Panc1 (cell line): ENCODE results near the gene RAD50. TPM values are rescaled to one million over a fixed set of nuclear protein-coding genes. Genes with fewer than 3 reads are reported as not detected.

Experiments
- total RNA-seq: library from RNA; stranded (reverse); gene quantifications from one replicate; pipeline ENCODE4 v1.2.1, GENCODE V29; 2021; ENCODE audit not compliant: unreplicated experiment

Gene RAD50
- total RNA-seq, 1 experiment from 2014 or later: 77.6 TPM

Other genes with a start within 250 kb of the RAD50 start
- gene SLC22A5, start 187.3 kb upstream of the RAD50 start, total RNA-seq: 9.5 TPM
- gene IRF1, start 66.2 kb upstream of the RAD50 start, total RNA-seq: 48.9 TPM
- not detected for gene IL5, start 13.5 kb upstream of the RAD50 start, total RNA-seq
- not detected for gene IL13, start 101.2 kb downstream of the RAD50 start, total RNA-seq
- gene IL4, start 117.0 kb downstream of the RAD50 start, total RNA-seq: not detected
- 17.1 TPM for gene KIF3A, start 180.6 kb downstream of the RAD50 start, total RNA-seq
- gene CCNI2, start 190.4 kb downstream of the RAD50 start, total RNA-seq: 0.49 TPM
- gene SEPTIN8, start 220.3 kb downstream of the RAD50 start, total RNA-seq: 22.8 TPM